Stimulated activated CD4-positive, alpha-beta T cell treated with anti-CD3 and anti-CD28 coated beads, Interleukin-4, amount 100 ng/mL, for 1 hour (primary cell): ENCODE results near the gene CD83.

Experiments
- DNase-seq: peaks from one replicate; pipeline ENCODE4 v3.0.0-alpha.2; 2020

The CD83 gene

GRCh38 chr6:14092316-14092715, 25.3 kb upstream of the CD83 start:
- DNase-seq = no peak

- DNase-seq = no peak
Observed at GRCh38 chr6:14092838-14093789, 24.5 kb upstream of the CD83 start.

GRCh38 chr6:14094721-14095120, 22.9 kb upstream of the CD83 start:
- no peak for DNase-seq

- no peak for DNase-seq
Observed at GRCh38 chr6:14095437-14095836, 22.1 kb upstream of the CD83 start.

- no peak for DNase-seq
Observed at GRCh38 chr6:14100138-14100537, 17.4 kb upstream of the CD83 start.

- DNase-seq = no peak
Observed at GRCh38 chr6:14100966-14101365, 16.6 kb upstream of the CD83 start.

GRCh38 chr6:14102383-14102782, 15.2 kb upstream of the CD83 start:
- DNase-seq = no peak

- DNase-seq = no peak
Observed at GRCh38 chr6:14105547-14105946, 12.0 kb upstream of the CD83 start.

- no peak for DNase-seq
Observed at GRCh38 chr6:14107000-14107399, 10.6 kb upstream of the CD83 start.

GRCh38 chr6:14107711-14108494, 9.7 kb upstream of the CD83 start:
- no peak for DNase-seq

GRCh38 chr6:14108571-14109410, 8.8 kb upstream of the CD83 start:
- peak; percentile 24 for DNase-seq

- no peak for DNase-seq
Observed at GRCh38 chr6:14109411-14109826, 8.2 kb upstream of the CD83 start.

GRCh38 chr6:14110001-14110818, 7.4 kb upstream of the CD83 start:
- peak; percentile 28 for DNase-seq

GRCh38 chr6:14113976-14114375, 3.6 kb upstream of the CD83 start:
- no peak for DNase-seq

- no peak for DNase-seq
Observed at GRCh38 chr6:14118091-14118439, 493 bp downstream of the CD83 start.

- DNase-seq = no peak
Observed at GRCh38 chr6:14118446-14118845, 874 bp downstream of the CD83 start.

- DNase-seq = no peak
Observed at GRCh38 chr6:14119784-14120183, 2.2 kb downstream of the CD83 start.

- DNase-seq = no peak
Observed at GRCh38 chr6:14120546-14120945, 3.0 kb downstream of the CD83 start.

GRCh38 chr6:14121936-14122344, 4.4 kb downstream of the CD83 start:
- DNase-seq = peak; percentile 15

- DNase-seq = no peak
Observed at GRCh38 chr6:14123386-14124111, 6.0 kb downstream of the CD83 start.

GRCh38 chr6:14125346-14125745, 7.8 kb downstream of the CD83 start:
- no peak for DNase-seq

- no peak for DNase-seq
Observed at GRCh38 chr6:14126191-14126590, 8.6 kb downstream of the CD83 start.
